Measurements from ENCODE around the gene AKAP8L. TPM values are rescaled to one million over a fixed set of nuclear protein-coding genes. Genes with fewer than 3 reads are reported as not detected.

Gene AKAP8L
- total and polyA plus RNA-seq, 4 donors = 16.4 to 67.1 (median 42.9) TPM

DNA sequence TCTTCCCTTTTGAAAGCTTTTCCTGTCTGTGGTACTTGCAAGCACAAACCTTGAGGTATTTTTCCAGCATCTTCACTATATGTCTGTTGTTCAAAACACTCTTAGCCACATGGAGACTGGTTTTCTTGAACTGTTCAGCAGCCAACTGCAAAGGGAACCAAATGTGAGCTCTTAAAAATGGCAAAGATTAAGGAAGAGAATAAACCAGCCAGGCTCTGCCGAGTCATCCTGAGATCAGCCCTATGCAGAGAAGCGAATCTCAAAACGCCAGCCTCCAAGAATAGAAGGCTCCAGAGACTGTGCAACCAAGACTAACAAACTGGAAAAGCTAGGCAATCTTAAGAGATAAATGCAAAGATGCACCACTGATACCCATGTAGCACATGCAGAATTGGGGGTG is 59.9 kb downstream of the AKAP8L start:
- Histone ChIP-seq H3K4me1 (ENCODE audit: control insufficient read depth in 4 of 4, insufficient read depth in 4 of 4, low read length in 3 of 4) (peaks cover 6 to 37% (median 35%) of the 10 kb centered on the region in 4 donors), H3K9me3 (ENCODE audit: control insufficient read depth in 4 of 4, low read length in 3 of 4) (no peaks in the 10 kb centered on the region), H3K4me3 (ENCODE audit: low read depth in 1 of 3, low read length in 3 of 3) (no peak overlapping the region), H3K36me3 (ENCODE audit: control insufficient read depth in 4 of 4, insufficient read depth in 3 of 4, low read depth in 1 of 4, low read length in 3 of 4) (peaks cover 13 to 46% (median 30%) of the 10 kb centered on the region in 4 donors), H3K27ac (ENCODE audit: low read depth in 1 of 2, low read length in 2 of 2) (peak overlapping the region in 1 of 2 donors; percentile 48), H3K9ac (ENCODE audit: low read depth in 1 of 2, low read length in 2 of 2) (no peak overlapping the region), H3K27me3 (ENCODE audit: control insufficient read depth in 4 of 4, insufficient read depth in 4 of 4, low read length in 3 of 4) (no peaks in the 10 kb centered on the region)
- WGBS = 93% methylated on average over 3 of the region's 3 CpGs
- DNase-seq (ENCODE audit: low spot score) = no peak
- TF ChIP-seq RXRA (IDR thresholded peaks at IDR 0.05) = no peak
- TF ChIP-seq FOXA1 (IDR thresholded peaks at IDR 0.05) = no peak
- TF ChIP-seq YY1 (IDR thresholded peaks at IDR 0.05) = no peak
- no peak for TF ChIP-seq FOXA2 (IDR thresholded peaks at IDR 0.05)
- TF ChIP-seq RAD21 (IDR thresholded peaks at IDR 0.05) = no peak
- TF ChIP-seq, protein P1, sequence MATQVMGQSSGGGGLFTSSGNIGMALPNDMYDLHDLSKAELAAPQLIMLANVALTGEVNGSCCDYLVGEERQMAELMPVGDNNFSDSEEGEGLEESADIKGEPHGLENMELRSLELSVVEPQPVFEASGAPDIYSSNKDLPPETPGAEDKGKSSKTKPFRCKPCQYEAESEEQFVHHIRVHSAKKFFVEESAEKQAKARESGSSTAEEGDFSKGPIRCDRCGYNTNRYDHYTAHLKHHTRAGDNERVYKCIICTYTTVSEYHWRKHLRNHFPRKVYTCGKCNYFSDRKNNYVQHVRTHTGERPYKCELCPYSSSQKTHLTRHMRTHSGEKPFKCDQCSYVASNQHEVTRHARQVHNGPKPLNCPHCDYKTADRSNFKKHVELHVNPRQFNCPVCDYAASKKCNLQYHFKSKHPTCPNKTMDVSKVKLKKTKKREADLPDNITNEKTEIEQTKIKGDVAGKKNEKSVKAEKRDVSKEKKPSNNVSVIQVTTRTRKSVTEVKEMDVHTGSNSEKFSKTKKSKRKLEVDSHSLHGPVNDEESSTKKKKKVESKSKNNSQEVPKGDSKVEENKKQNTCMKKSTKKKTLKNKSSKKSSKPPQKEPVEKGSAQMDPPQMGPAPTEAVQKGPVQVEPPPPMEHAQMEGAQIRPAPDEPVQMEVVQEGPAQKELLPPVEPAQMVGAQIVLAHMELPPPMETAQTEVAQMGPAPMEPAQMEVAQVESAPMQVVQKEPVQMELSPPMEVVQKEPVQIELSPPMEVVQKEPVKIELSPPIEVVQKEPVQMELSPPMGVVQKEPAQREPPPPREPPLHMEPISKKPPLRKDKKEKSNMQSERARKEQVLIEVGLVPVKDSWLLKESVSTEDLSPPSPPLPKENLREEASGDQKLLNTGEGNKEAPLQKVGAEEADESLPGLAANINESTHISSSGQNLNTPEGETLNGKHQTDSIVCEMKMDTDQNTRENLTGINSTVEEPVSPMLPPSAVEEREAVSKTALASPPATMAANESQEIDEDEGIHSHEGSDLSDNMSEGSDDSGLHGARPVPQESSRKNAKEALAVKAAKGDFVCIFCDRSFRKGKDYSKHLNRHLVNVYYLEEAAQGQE (IDR thresholded peaks at IDR 0.05) = no peak
- TF ChIP-seq, protein P2, sequence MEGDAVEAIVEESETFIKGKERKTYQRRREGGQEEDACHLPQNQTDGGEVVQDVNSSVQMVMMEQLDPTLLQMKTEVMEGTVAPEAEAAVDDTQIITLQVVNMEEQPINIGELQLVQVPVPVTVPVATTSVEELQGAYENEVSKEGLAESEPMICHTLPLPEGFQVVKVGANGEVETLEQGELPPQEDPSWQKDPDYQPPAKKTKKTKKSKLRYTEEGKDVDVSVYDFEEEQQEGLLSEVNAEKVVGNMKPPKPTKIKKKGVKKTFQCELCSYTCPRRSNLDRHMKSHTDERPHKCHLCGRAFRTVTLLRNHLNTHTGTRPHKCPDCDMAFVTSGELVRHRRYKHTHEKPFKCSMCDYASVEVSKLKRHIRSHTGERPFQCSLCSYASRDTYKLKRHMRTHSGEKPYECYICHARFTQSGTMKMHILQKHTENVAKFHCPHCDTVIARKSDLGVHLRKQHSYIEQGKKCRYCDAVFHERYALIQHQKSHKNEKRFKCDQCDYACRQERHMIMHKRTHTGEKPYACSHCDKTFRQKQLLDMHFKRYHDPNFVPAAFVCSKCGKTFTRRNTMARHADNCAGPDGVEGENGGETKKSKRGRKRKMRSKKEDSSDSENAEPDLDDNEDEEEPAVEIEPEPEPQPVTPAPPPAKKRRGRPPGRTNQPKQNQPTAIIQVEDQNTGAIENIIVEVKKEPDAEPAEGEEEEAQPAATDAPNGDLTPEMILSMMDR (IDR thresholded peaks at IDR 0.05; ENCODE audit: low read depth, low read length, missing input control) = no peak
- TF ChIP-seq SP1 (IDR thresholded peaks at IDR 0.05) = no peak
- TF ChIP-seq GABPA (IDR thresholded peaks at IDR 0.05 in 1 of 2, conservative IDR thresholded peaks at IDR 0.05 in 1 of 2) = no peak
- TF ChIP-seq, protein P3, sequence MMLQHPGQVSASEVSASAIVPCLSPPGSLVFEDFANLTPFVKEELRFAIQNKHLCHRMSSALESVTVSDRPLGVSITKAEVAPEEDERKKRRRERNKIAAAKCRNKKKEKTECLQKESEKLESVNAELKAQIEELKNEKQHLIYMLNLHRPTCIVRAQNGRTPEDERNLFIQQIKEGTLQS (IDR thresholded peaks at IDR 0.05) = no peak
- no peak for TF ChIP-seq TAF1 (conservative IDR thresholded peaks at IDR 0.05)
- no peak for TF ChIP-seq HNF4A (conservative IDR thresholded peaks at IDR 0.05)
- TF ChIP-seq, protein P4, sequence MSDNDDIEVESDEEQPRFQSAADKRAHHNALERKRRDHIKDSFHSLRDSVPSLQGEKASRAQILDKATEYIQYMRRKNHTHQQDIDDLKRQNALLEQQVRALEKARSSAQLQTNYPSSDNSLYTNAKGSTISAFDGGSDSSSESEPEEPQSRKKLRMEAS (IDR thresholded peaks at IDR 0.05) = no peak
- TF ChIP-seq EGR1 (IDR thresholded peaks at IDR 0.05; ENCODE audit: low read depth in 2 of 2) = no peak

DNA sequence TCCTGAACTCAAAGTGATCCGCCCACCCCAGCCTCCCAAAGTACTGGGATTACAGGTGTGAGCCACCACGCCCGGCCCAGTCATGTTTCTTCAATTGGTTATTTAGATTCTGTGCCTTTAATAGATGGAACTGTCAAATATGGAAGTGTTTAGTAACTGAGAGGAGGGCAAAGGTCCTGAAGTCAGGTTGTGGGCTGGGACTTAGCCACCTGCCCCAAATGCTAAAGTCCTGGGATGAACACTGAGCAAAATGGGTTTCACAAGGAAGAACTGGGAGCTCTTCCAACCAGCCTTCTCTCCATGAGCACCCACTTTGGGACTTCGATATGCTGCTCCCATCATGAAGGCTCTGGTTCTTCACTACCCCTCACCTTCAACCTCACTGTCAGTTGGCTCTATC is 60.9 kb downstream of the AKAP8L start:
- H3K4me3 ChIP-seq (ENCODE audit: low read depth in 1 of 3, low read length in 3 of 3) = no peak overlapping the region
- WGBS = 60% methylated on average over 4 of the region's 4 CpGs
- peaks cover 15 to 46% (median 31%) of the 10 kb centered on the region in 4 donors for H3K36me3 ChIP-seq (ENCODE audit: control insufficient read depth in 4 of 4, insufficient read depth in 3 of 4, low read depth in 1 of 4, low read length in 3 of 4)
- no peak for DNase-seq (ENCODE audit: low spot score)
- peaks cover 6 to 40% (median 35%) of the 10 kb centered on the region in 4 donors for H3K4me1 ChIP-seq (ENCODE audit: control insufficient read depth in 4 of 4, insufficient read depth in 4 of 4, low read length in 3 of 4)
- H3K27ac ChIP-seq (ENCODE audit: low read depth in 1 of 2, low read length in 2 of 2) = peak overlapping the region in 1 of 2 donors; percentile 48
- no peak overlapping the region for H3K9ac ChIP-seq (ENCODE audit: low read depth in 1 of 2, low read length in 2 of 2)
- no peaks in the 10 kb centered on the region for H3K27me3 ChIP-seq (ENCODE audit: control insufficient read depth in 4 of 4, insufficient read depth in 4 of 4, low read length in 3 of 4)
- H3K9me3 ChIP-seq (ENCODE audit: control insufficient read depth in 4 of 4, low read length in 3 of 4) = no peaks in the 10 kb centered on the region
- TF ChIP-seq TAF1 (conservative IDR thresholded peaks at IDR 0.05) (no peak), GABPA (IDR thresholded peaks at IDR 0.05 in 1 of 2, conservative IDR thresholded peaks at IDR 0.05 in 1 of 2) (peak in 1 of 2 donors; percentile 63), FOXA1 (IDR thresholded peaks at IDR 0.05) (peak; percentile 43), HNF4A (conservative IDR thresholded peaks at IDR 0.05) (peak; percentile 98 to 99), NR2F2 (IDR thresholded peaks at IDR 0.05) (peak; percentile 74), SP1 (IDR thresholded peaks at IDR 0.05) (peak; percentile 93), RXRA (IDR thresholded peaks at IDR 0.05) (peak; percentile 86 to 93), FOXA2 (IDR thresholded peaks at IDR 0.05) (peak; percentile 33), YY1 (IDR thresholded peaks at IDR 0.05) (peak; percentile 89), RAD21 (IDR thresholded peaks at IDR 0.05) (peak; percentile 57 to 58), EGR1 (IDR thresholded peaks at IDR 0.05; ENCODE audit: low read depth in 2 of 2) (peak in 1 of 2 donors; percentile 81), JUND (IDR thresholded peaks at IDR 0.05) (peak; percentile 34 to 86)
- TF ChIP-seq, protein P2 (IDR thresholded peaks at IDR 0.05; ENCODE audit: low read depth, low read length, missing input control) = no peak
- TF ChIP-seq, protein P1 (IDR thresholded peaks at IDR 0.05) = peak; percentile 54
- TF ChIP-seq, protein P3 (IDR thresholded peaks at IDR 0.05) = peak; percentile 30
- TF ChIP-seq, protein P4 (IDR thresholded peaks at IDR 0.05) = peak; percentile 97
